ENCODE measurements around the gene SLAMF7. TPM values are rescaled to one million over a fixed set of nuclear protein-coding genes. Genes with fewer than 3 reads are reported as not detected.

Gene SLAMF7
- total and polyA plus RNA-seq, 2 of the 13 experiments (the other 11 are each of a cell fraction or from before 2014, with no cell fraction given): not detected

DNA sequence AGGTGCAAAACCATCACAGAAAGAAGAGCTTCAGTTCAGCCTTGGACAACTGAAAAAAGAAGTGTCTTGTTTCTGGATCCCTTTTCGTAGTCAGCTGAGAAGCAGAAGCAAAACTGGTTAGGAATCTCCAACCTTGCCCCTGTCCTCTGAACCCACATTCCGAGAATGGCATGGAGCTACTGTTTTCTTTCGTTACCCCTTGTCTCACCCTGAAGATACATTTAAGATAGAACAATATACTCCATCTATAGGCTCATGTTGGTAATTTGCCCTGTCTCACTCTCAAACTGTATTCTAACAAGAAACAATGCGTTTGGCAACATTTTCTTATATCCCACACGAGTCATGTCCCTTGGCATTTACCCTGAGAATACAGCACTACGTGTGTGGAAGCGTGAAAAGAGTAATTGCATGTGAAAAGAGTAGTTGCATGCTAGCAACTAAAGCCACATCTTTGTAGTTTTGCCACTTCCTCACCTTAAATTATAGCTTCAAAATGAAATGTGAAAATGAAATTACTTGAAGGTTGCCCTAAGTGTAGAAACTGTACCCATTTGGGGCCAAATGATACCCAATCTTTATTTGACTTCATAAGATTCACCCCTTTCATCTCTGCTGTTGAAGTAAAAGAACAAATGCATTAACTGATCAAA lies 5.3 kb downstream of the SLAMF7 start:
- Histone ChIP-seq H3K9ac (ENCODE audit: insufficient read depth, low read depth, low read length) (no peak overlapping the region), H3K9me3 (ENCODE audit: low read length) (no peaks in the 10 kb centered on the region), H3K4me2 (ENCODE audit: low read depth, low read length) (no peak overlapping the region), H3K4me3 (replicated peaks in 1 of 3; ENCODE audit: insufficient read depth in 1 of 3, low read depth in 2 of 3, low read length in 3 of 3) (no peak overlapping the region), H2AFZ (ENCODE audit: low read length) (no peak overlapping the region), H3K27me3 (ENCODE audit: control insufficient read depth in 1 of 2, insufficient read depth in 2 of 2, low read length in 2 of 2) (no peaks in the 10 kb centered on the region), H4K20me1 (ENCODE audit: insufficient read depth, low read length) (no peaks in the 10 kb centered on the region), H3K4me1 (ENCODE audit: insufficient read depth, low read length) (no peaks in the 10 kb centered on the region), H3K27ac (ENCODE audit: extremely low read length, insufficient read depth, low read length) (no peak overlapping the region), H3K79me2 (ENCODE audit: insufficient read depth, low read length) (no peaks in the 10 kb centered on the region), H3K36me3 (replicated peaks in 1 of 2; ENCODE audit: control insufficient read depth in 1 of 2, insufficient read depth in 2 of 2, low read length in 2 of 2) (no peaks in the 10 kb centered on the region)
- 9% methylated on average over 7 of the region's 7 CpGs for WGBS (ENCODE audit: low lambda C conversion rate)
- FAIRE-seq: no peak
- intact Hi-C loops (cut with micrococcal nuclease; ENCODE audit: unreplicated experiment): no loop called here
- in situ Hi-C loops (cut with HindIII; ENCODE audit: extremely low pct_ligation_motif_present, low pct_unique_long_range_greater_than_20kb): no loop called here
- ChIA-PET POLR2A (no interaction called here), CTCF (ENCODE audit: low intra/inter-chr PET ratio, low total read pairs) (no interaction called here)
- TF ChIP-seq ELF1 (CRISPR knock-in tag; IDR thresholded peaks at IDR 0.05) (no peak), ZNF331 (CRISPR knock-in tag; IDR thresholded peaks at IDR 0.05) (no peak), U2AF1 (optimal IDR thresholded peaks at IDR 0.05; ENCODE audit: low read depth, low read length) (no peak), MED13 (CRISPR knock-in tag; IDR thresholded peaks at IDR 0.05) (no peak), ZNF367 (CRISPR knock-in tag; IDR thresholded peaks at IDR 0.05; ENCODE audit: borderline replicate concordance) (no peak), PCBP2 (optimal IDR thresholded peaks at IDR 0.05; ENCODE audit: low read depth, low read length, poor library complexity, severe bottlenecking) (no peak), SMAD3 (CRISPR knock-in tag; IDR thresholded peaks at IDR 0.05) (no peak), BHLHE40 (IDR thresholded peaks at IDR 0.05; ENCODE audit: low read length) (no peak), TARDBP (CRISPR knock-in tag; IDR thresholded peaks at IDR 0.05) (no peak), CC2D1A (CRISPR knock-in tag; IDR thresholded peaks at IDR 0.05) (no peak), SRSF1 (optimal IDR thresholded peaks at IDR 0.05; ENCODE audit: low read depth, low read length) (no peak)
- TF ChIP-seq, protein P1, sequence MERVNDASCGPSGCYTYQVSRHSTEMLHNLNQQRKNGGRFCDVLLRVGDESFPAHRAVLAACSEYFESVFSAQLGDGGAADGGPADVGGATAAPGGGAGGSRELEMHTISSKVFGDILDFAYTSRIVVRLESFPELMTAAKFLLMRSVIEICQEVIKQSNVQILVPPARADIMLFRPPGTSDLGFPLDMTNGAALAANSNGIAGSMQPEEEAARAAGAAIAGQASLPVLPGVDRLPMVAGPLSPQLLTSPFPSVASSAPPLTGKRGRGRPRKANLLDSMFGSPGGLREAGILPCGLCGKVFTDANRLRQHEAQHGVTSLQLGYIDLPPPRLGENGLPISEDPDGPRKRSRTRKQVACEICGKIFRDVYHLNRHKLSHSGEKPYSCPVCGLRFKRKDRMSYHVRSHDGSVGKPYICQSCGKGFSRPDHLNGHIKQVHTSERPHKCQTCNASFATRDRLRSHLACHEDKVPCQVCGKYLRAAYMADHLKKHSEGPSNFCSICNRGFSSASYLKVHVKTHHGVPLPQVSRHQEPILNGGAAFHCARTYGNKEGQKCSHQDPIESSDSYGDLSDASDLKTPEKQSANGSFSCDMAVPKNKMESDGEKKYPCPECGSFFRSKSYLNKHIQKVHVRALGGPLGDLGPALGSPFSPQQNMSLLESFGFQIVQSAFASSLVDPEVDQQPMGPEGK (CRISPR knock-in tag; IDR thresholded peaks at IDR 0.05): no peak
- TF ChIP-seq, protein P2, sequence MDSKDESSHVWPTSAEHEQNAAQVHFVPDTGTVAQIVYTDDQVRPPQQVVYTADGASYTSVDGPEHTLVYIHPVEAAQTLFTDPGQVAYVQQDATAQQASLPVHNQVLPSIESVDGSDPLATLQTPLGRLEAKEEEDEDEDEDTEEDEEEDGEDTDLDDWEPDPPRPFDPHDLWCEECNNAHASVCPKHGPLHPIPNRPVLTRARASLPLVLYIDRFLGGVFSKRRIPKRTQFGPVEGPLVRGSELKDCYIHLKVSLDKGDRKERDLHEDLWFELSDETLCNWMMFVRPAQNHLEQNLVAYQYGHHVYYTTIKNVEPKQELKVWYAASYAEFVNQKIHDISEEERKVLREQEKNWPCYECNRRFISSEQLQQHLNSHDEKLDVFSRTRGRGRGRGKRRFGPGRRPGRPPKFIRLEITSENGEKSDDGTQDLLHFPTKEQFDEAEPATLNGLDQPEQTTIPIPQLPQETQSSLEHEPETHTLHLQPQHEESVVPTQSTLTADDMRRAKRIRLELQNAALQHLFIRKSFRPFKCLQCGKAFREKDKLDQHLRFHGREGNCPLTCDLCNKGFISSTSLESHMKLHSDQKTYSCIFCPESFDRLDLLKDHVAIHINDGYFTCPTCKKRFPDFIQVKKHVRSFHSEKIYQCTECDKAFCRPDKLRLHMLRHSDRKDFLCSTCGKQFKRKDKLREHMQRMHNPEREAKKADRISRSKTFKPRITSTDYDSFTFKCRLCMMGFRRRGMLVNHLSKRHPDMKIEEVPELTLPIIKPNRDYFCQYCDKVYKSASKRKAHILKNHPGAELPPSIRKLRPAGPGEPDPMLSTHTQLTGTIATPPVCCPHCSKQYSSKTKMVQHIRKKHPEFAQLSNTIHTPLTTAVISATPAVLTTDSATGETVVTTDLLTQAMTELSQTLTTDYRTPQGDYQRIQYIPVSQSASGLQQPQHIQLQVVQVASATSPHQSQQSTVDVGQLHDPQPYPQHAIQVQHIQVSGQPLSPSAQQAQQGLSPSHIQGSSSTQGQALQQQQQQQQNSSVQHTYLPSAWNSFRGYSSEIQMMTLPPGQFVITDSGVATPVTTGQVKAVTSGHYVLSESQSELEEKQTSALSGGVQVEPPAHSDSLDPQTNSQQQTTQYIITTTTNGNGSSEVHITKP (CRISPR knock-in tag; IDR thresholded peaks at IDR 0.05; ENCODE audit: low read depth): no peak
- BruUV-seq (replicated peaks): no TSS peak
- no peak for DNase-seq (ENCODE audit: low spot score)
- ATAC-seq: no peak
